WTC11 (cell line): ENCODE results near the gene TRMT44. TPM values are rescaled to one million over a fixed set of nuclear protein-coding genes. Genes with fewer than 3 reads are reported as not detected.

Source experiments
- ATAC-seq: fragments of 200-7000 bp; cut with Tn5 transposase; 2 replicates; pipeline ENCODE4 v1.10.0; 2021; ENCODE audit warnings: mild to moderate bottlenecking, moderate library complexity
- CTCF ChIA-PET: fragments of 300-600 bp; sonication (Branson Sonifier 250); formaldehyde crosslinking; loops from one replicate; lab custom pipeline; 2021; ENCODE audit warnings: antibody characterized with exemption; lab: Charles Lee
- POLR2A ChIA-PET: fragments of 350-600 bp; sonication (Branson Sonifier 250); formaldehyde crosslinking; loops from one replicate; lab custom pipeline; 2021; ENCODE audit warnings: antibody characterized with exemption; lab: Charles Lee
- DNase-seq: peaks from one replicate; pipeline ENCODE4 v3.0.0; 2021; ENCODE audit warnings: low spot score
- H3K27ac Mint-ChIP-seq: 2 replicates; pipeline ENCODE4 v1.8.0; 2021; ENCODE audit warnings: mixed read lengths
- H3K27me3 Mint-ChIP-seq: 2 replicates; pipeline ENCODE4 v1.8.0; 2021; ENCODE audit warnings: low read depth, mild to moderate bottlenecking, moderate library complexity, mixed read lengths
- H3K36me3 Mint-ChIP-seq: 2 replicates; pipeline ENCODE4 v1.8.0; 2021; ENCODE audit warnings: mixed read lengths
- H3K4me1 Mint-ChIP-seq: 2 replicates; pipeline ENCODE4 v1.8.0; 2022; ENCODE audit warnings: mixed read lengths
- H3K4me3 Mint-ChIP-seq: 2 replicates; pipeline ENCODE4 v1.8.0; 2021; ENCODE audit warnings: mild to moderate bottlenecking, moderate library complexity, mixed read lengths
- H3K9me3 Mint-ChIP-seq: 2 replicates; pipeline ENCODE4 v1.8.0; 2021; ENCODE audit warnings: mixed read lengths
- ATF2 ChIP-seq: sonication (generic); formaldehyde crosslinking; IDR thresholded peaks from 2 replicates; pipeline ENCODE4 v1.8.1; 2022; ENCODE audit warnings: low read depth, missing genetic modification reagents, borderline replicate concordance
- CBFB ChIP-seq: sonication (generic); formaldehyde crosslinking; IDR thresholded peaks from 2 replicates; pipeline ENCODE4 v1.8.1; 2022; ENCODE audit warnings: mild to moderate bottlenecking, low read depth, missing genetic modification reagents
- E2F5 ChIP-seq: sonication (generic); formaldehyde crosslinking; IDR thresholded peaks from 2 replicates; pipeline ENCODE4 v1.8.1; 2022; ENCODE audit warnings: mild to moderate bottlenecking, moderate library complexity, missing genetic modification reagents
- ERG ChIP-seq: fragments of 250-450 bp; sonication (Bioruptor Pico); IDR thresholded peaks from 2 replicates; pipeline ENCODE4 v1.8.0; 2021; ENCODE audit warnings: mild to moderate bottlenecking
- HMGA2 ChIP-seq: fragments of 250-450 bp; sonication (Bioruptor Pico); IDR thresholded peaks from 2 replicates; pipeline ENCODE4 v1.4.0; 2021; ENCODE audit warnings: mild to moderate bottlenecking, moderate library complexity
- HMGXB4 ChIP-seq: sonication (generic); formaldehyde crosslinking; IDR thresholded peaks from 2 replicates; pipeline ENCODE4 v1.8.1; 2023; ENCODE audit warnings: mild to moderate bottlenecking, moderate library complexity, missing genetic modification reagents
- JUN ChIP-seq: sonication (generic); formaldehyde crosslinking; IDR thresholded peaks from 2 replicates; pipeline ENCODE4 v1.8.0; 2023; ENCODE audit warnings: mild to moderate bottlenecking, missing genetic modification reagents
- NFE2L1 ChIP-seq: sonication (generic); formaldehyde crosslinking; IDR thresholded peaks from 2 replicates; pipeline ENCODE4 v1.8.1; 2023; ENCODE audit warnings: missing genetic modification reagents
- PRDM15 ChIP-seq: sonication (generic); formaldehyde crosslinking; IDR thresholded peaks from 2 replicates; pipeline ENCODE4 v1.8.0; 2022; ENCODE audit warnings: missing genetic modification reagents
- PRRX2 ChIP-seq: fragments of 250-450 bp; sonication (Bioruptor Pico); IDR thresholded peaks from 2 replicates; pipeline ENCODE4 v1.8.0; 2021; ENCODE audit warnings: mild to moderate bottlenecking
- TP53 ChIP-seq: sonication (generic); formaldehyde crosslinking; IDR thresholded peaks from 2 replicates; pipeline ENCODE4 v1.8.1; 2023; ENCODE audit warnings: mild to moderate bottlenecking, missing genetic modification reagents
- USF1 ChIP-seq: sonication (generic); formaldehyde crosslinking; IDR thresholded peaks from 2 replicates; pipeline ENCODE4 v1.8.0; 2022; ENCODE audit warnings: mild to moderate bottlenecking, missing genetic modification reagents
- ZNF121 ChIP-seq: sonication (generic); formaldehyde crosslinking; IDR thresholded peaks from 2 replicates; pipeline ENCODE4 v1.8.0; 2023; ENCODE audit warnings: missing genetic modification reagents
- ZNF138 ChIP-seq: sonication (generic); formaldehyde crosslinking; conservative IDR thresholded peaks from 2 replicates; pipeline ENCODE4 v1.8.1; 2022; ENCODE audit warnings: mild to moderate bottlenecking, moderate library complexity, missing genetic modification reagents
- ZNF263 ChIP-seq: sonication (generic); formaldehyde crosslinking; IDR thresholded peaks from 2 replicates; pipeline ENCODE4 v1.8.1; 2022; ENCODE audit warnings: low read depth, mild to moderate bottlenecking, moderate library complexity, missing genetic modification reagents
- total RNA-seq: library from RNA; stranded (reverse); gene quantifications from 3 replicates; pipeline ENCODE4 v1.2.3, GENCODE V29; 2021

TRMT44 gene
- total RNA-seq, 1 experiment from 2014 or later, result 28.4 TPM

- no peak for TF ChIP-seq PRDM15 (CRISPR knock-in tag)
- TF ChIP-seq PRRX2 (CRISPR knock-in tag), result no peak
- TF ChIP-seq CBFB, result no peak
- TF ChIP-seq ATF2 (CRISPR knock-in tag), result no peak
- TF ChIP-seq, all 79 proteins: peak for 0
Measured at GRCh38 chr4:8394806-8395205, 45.8 kb upstream of the TRMT44 start (continued).

GRCh38 chr4:8395504-8396296, 44.9 kb upstream of the TRMT44 start:
- ChIA-PET CTCF (interaction anchor here (1.3 to 3.7 kb wide), 4 partner anchors 15 to 159 kb away, joined by 4 to 25 read pairs (median 6); no protein-coding TSS in a partner anchor), POLR2A (no interaction called here)
- TF ChIP-seq NFE2L1, result no peak
- TF ChIP-seq ZNF121 (CRISPR knock-in tag), result no peak
- TF ChIP-seq HMGA2 (CRISPR knock-in tag), result no peak
- TF ChIP-seq ZNF138 (CRISPR knock-in tag), result no peak
- no peak for TF ChIP-seq JUN
- TF ChIP-seq ZNF263, result no peak
- H3K36me3 Mint-ChIP-seq, result no peaks in the 10 kb centered on the region; the same call in 1 of the 2 replicates
- ATAC-seq (no peak), DNase-seq (no peak)
- H3K9me3 Mint-ChIP-seq, result no peaks in the 10 kb centered on the region
- H3K4me1 Mint-ChIP-seq, result peaks cover 27% of the 10 kb centered on the region
- no peak overlapping the region for H3K27ac Mint-ChIP-seq
- H3K4me3 Mint-ChIP-seq, result no peak overlapping the region
- no peaks in the 10 kb centered on the region for H3K27me3 Mint-ChIP-seq

GRCh38 chr4:8396762-8397406, 43.7 kb upstream of the TRMT44 start:
- H3K4me3 Mint-ChIP-seq, result no peak overlapping the region
- no peaks in the 10 kb centered on the region for H3K9me3 Mint-ChIP-seq
- peak overlapping the region; percentile 16; the same call in 1 of the 2 replicates for H3K27ac Mint-ChIP-seq
- CTCF ChIA-PET, result interaction anchor here (0.6 to 3.7 kb wide), 9 partner anchors 12 to 220 kb away, joined by 3 to 25 read pairs (median 5); no protein-coding TSS in a partner anchor
- H3K27me3 Mint-ChIP-seq, result no peaks in the 10 kb centered on the region
- ATAC-seq, result peak; percentile 79
- no peak for TF ChIP-seq ZNF138 (CRISPR knock-in tag)
- TF ChIP-seq USF1, result no peak
- no peak for TF ChIP-seq HMGA2 (CRISPR knock-in tag)
- TF ChIP-seq E2F5 (CRISPR knock-in tag), result no peak
- TF ChIP-seq HMGXB4 (CRISPR knock-in tag), result no peak
- TF ChIP-seq ERG (CRISPR knock-in tag), result no peak
- TF ChIP-seq PRDM15 (CRISPR knock-in tag), result no peak
- no peak for TF ChIP-seq TP53
- TF ChIP-seq, all 79 proteins: peak for 0
- peaks cover 25% of the 10 kb centered on the region for H3K4me1 Mint-ChIP-seq
- no peaks in the 10 kb centered on the region; the same call in 1 of the 2 replicates for H3K36me3 Mint-ChIP-seq
- no peak for DNase-seq
- POLR2A ChIA-PET, result interaction anchor here (0.7 kb wide), 1 partner anchor 190 kb away, joined by 3 read pairs; no protein-coding TSS in a partner anchor
